ENCODE data around the gene PRPF6.
"Not testable (repeated sequence)": the region's sequence is repeated elsewhere in the genome, so short reads cannot be mapped to it uniquely, and the experiment has no call there.

PRPF6 gene

GRCh38 chr20:63974402-63975200 is 6.3 kb upstream of the PRPF6 start:
- DNase-seq = no peak

DNA sequence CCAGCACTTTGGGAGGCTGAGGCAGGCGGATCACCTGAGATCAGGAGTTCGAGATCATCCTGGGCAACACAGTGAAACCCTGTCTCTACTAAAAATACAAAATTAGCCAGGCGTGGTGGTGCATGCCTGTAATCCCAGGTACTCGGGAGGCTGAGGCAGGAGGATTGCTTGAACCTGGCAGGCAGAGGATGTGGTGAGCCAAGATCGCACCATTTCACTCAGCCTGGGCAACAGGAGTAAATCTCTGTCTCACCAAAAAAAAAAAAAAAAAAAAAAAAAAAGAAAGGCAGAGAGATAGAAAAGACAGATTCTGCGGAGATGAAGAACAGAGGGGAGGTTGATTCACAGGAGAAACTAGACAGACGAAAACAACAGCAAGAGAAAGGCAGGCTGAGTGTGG is 4.4 kb upstream of the PRPF6 start:
- DNase-seq = not testable (repeated sequence)

DNA sequence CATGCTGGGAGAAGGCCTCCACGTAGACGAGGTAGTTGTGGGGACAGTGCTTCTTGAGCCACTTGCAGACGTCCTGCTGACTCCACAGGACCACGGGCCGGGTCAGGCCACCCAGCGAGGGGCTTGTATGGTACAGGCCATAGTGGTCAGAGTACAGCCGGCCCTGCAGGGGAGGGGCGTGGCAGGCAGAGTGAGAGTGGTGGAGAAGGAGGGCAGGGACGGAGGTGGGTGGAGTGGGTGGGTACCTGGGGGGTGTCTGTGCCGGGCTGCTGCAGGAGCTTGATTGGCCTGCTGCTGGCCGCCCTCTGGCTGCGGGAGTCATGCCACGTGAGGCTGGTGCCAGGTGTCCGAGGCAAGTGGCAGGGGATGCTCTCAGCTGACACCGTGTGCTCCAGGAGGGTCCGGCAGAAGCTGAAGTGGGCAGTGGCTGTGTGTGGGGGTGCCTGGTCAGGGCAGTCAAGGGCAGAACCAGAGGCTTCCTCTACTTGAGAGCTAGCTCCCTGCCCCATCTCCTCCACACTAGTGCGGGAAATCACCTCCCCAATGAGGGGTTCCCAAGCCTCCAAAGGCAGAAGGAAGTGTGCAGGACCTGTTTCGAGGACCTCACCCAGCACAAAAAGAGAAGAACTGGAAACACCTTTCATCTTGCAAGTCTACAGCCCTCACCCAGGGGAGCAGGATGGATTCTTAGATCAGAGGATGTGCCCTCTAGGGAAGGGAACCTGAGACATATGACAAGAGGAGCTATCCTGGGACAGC is 3.8 kb upstream of the PRPF6 start:
- DNase-seq = no peak

DNA sequence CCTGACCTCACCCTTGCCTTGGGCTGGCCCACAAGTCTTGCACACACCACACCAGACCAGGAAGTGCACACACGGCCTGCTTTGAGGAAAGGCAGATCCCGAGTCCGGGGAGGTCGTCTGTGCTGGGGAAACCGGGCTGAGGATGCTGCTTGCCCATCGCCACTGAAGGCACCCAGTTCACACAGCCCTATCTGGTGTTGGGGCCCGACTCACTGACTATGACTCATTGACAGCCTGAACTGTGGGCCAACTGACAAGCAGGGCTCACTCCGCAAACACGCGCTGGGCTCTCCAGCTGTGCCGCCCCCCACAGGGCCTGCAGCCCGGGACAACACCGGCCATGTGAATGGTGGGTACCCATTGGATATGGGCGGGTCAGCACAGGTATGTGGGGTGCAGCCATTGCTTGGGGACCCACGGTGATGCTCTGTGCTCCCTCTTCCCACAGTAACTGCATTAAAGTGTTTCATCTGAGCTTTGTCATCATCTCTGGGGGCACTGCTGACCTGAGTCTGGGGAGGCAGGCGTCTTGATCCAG is 3.1 kb upstream of the PRPF6 start:
- DNase-seq = peak; percentile 62

GRCh38 chr20:63978319-63979228 is 2.4 kb upstream of the PRPF6 start:
- DNase-seq = peak; percentile 39

GRCh38 chr20:63979229-63979556 is 1.7 kb upstream of the PRPF6 start:
- DNase-seq = no peak

DNA sequence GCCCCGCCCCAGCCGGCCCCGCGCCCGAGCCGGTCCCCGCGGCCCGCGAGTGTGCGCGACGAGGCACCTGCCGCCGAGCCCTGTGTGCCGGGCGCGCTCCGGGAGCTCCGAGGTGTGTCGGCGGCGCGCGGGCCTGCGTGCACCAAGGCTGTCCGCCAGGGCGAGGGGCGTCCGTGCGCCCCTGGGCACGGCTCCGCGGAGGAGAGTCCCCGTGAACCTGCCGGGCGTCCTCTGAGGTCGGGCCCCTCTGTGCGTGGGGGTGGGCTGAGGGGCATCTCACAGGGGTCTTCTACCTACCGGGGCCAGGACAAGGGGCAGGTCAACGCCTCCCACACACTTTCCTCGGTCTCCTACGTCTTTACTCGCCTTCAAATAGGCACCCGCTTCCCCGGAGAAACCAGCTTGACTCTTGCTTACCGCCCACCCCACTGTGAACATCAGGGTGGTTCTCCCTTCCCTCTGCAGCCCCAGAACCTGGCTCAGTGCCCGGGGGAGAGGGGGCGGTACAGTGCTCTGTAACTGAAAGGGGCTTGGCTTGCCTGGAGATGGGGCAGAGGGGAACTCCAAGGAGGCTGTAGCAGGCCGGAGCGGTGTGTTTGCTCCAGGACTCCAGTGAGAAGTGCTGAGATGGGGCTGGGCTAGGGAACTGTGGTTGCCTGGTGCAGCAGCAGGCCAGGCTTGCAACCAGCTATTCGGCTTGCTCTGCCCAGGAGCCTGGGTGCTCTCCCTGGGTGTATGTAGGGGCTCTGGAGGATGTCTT is 1.2 kb upstream of the PRPF6 start, which contains the start of gene SAMD10:
Gene SAMD10 (minus strand): TSS at position 86 of the 760 bp plus-strand sequence. CDS start 175 bp downstream, outside the sequence.
- DNase-seq = peak; percentile 84

- DNase-seq = no peak
Observed at GRCh38 chr20:63980317-63980805, 571 bp upstream of the PRPF6 start.

DNA sequence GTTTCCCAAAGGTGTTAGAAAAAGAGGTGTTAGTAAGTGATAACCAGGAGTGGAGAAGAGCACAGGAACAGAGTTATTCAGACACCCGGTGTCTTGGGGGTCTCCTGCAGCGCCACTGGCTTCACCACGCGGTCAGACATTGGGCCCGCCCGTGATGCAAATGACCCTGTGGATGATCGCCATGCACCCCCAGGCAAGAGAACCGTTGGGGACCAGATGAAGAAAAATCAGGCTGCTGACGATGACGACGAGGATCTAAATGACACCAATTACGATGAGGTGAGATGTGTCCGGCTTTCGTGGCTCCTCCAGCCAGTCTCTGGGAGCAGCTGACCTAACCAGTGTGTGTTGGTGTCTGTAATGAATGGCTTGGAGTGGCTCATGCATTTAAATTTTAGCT is 2.0 kb downstream of the PRPF6 start:
- DNase-seq = no peak

GRCh38 chr20:64000906-64001305 is 20.0 kb downstream of the PRPF6 start:
- DNase-seq = no peak

DNA sequence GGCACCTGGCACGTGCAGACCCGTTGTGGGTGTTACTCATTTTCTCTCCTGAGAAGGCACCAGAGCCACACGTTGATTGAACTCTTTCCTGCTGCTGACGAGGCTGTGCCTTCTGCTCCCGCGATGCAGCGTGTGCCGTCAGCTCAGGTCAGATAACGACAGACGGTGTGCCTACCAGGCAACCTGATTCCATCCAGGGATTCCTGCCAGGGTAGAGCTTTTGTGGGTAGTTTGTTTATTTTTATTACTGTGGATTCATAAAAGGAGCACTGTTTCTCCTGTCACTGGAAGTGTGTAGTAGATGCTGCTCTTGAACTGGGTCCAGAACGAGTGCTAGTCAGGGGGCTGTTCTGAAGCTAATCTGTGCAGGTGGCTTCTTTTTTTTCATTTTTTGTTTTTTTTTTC is 20.7 kb downstream of the PRPF6 start:
- peak; percentile 39 for DNase-seq

GRCh38 chr20:64003960-64004725 is 23.2 kb downstream of the PRPF6 start:
- DNase-seq = no peak

GRCh38 chr20:64005394-64005793 is 24.5 kb downstream of the PRPF6 start:
- DNase-seq = no peak

GRCh38 chr20:64006490-64006889 is 25.6 kb downstream of the PRPF6 start:
- no peak for DNase-seq

GRCh38 chr20:64006902-64007301 is 26.0 kb downstream of the PRPF6 start:
- no peak for DNase-seq

DNA sequence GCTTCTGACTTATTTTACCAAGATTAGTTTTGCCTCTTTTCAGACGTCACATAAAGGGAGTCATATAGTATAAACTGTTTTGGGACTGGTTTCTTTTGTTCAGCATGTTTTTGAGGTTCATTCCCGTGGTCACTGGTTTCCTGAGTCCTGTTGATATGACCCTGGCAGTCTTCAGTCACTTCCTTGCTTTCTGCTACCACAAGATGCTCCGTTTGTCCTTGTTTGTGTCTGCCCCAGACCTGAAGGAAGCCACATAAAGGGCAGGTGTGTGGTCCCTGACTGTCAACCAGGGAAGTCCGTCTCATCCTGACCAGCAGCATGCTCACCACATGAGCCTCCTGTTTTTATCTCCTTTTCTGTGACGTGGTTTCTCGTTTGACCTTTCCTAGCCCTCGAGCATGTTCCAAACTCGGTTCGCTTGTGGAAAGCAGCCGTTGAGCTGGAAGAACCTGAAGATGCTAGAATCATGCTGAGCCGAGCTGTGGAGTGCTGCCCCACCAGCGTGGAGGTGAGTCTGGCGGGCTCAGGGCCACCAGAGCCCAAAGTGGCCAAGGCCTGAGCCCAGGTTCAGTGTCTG is 29.0 kb downstream of the PRPF6 start:
- no peak for DNase-seq

DNA sequence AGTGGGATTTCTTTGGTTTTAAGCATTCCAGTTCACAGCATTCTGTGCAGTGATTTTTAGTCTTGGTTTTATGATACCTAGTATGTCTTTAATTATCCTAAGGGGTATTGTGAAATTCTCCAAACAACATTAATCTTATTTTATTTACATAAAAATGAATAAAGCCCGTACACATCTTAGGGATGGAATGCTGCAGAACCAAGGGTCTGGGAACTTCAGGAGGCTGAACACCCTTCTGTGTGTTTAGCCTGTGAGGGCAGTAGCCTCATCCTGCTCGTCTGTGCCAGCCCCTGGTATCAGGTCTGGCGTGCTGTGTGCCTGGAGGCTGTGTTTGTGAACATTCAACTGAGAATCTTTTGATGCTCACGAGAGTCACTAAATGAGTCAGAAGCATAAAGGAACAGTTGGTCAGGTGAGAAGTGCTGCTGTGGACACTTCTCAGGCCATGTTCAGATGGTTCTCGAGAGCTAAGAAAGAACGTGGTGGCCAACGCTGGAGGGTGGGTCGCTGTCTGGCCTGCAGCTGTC is 29.8 kb downstream of the PRPF6 start:
- DNase-seq = no peak

DNA sequence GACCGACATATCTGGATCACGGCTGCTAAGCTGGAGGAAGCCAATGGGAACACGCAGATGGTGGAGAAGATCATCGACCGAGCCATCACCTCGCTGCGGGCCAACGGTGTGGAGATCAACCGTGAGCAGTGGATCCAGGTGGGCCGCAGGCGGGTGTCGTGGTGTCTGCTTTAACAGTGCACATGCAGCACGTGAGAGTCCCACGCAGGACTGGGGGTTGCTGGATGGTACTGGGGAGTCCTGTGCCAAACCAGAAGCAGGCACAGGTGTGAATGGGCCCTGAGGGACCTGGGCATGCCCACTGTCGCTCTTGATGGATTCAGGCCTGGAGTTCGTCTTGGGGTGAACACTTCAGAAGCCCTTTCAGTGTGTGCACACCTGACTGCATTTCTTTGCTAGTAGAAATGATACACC is 30.4 kb downstream of the PRPF6 start:
- DNase-seq = no peak

DNA sequence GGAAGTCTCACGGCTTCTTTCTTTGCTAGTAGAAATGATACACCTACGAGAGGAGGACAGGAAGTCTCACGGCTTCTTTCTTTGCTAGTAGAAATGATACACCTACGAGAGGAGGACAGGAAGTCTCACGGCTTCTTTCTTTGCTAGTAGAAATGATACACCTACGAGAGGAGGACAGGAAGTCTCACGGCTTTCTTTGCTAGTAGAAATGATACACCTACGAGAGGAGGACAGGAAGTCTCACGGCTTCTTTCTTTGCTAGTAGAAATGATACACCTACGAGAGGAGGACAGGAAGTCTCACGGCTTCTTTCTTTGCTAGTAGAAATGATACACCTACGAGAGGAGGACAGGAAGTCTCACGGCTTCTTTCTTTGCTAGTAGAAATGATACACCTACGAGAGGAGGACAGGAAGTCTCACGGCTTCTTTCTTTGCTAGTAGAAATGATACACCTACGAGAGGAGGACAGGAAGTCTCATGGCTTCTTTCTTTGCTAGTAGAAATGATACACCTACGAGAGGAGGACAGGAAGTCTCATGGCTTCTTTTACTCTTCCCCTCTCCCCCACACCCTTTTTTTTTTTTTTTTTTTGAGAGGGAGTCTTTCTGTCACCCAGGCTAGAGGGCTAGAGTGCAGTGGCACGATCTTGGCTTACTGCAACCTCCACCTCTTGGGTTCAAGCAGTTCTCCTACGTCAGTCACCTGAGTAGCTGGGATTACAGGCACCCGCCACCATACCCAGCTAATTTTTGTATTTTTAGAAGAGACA is 31.6 kb downstream of the PRPF6 start:
- not testable (repeated sequence) for DNase-seq

DNA sequence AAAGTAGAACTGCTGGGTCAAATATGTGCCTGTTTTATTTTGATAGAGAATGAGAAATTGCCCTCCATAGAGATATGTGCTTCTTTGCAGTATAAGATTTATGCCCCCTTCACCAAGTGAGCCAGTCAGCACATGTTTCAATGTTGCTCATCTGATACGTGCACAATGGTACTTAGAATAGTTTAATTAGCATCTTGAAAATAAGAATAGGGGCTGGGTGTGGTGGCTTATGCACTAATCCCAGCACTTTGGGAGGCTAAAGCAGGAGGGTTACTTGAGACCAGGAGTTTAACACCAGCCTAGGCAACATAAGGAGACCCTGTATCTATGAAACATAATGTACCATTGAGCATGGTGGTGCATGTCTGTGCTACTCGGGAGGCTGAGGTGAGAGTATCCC is 34.7 kb downstream of the PRPF6 start:
- no peak for DNase-seq

All from activated naive CD4-positive, alpha-beta T cell treated with anti-CD3 and anti-CD28 coated beads, Interleukin-2, amount 50 U/mL, for 16 hours (primary cell).